ENCODE results near the gene ADCY7. TPM values are rescaled to one million over a fixed set of nuclear protein-coding genes. Genes with fewer than 3 reads are reported as not detected.

The ADCY7 gene
- total RNA-seq, 1 donor from 2014 or later = 4.6 TPM

- H3K36me3 Mint-ChIP-seq (ENCODE audit: unreplicated experiment) = peaks cover 24% of the 10 kb centered on the region
- no peak overlapping the region for H3K4me3 Mint-ChIP-seq (ENCODE audit: unreplicated experiment)
Measured at GRCh38 chr16:50354629-50355456, 88.5 kb downstream of the ADCY7 start.

GRCh38 chr16:50359626-50360025, 93.3 kb downstream of the ADCY7 start:
- H3K4me1 Mint-ChIP-seq (ENCODE audit: unreplicated experiment) = peaks cover 2% of the 10 kb centered on the region
- no peak overlapping the region for H3K27ac Mint-ChIP-seq (ENCODE audit: unreplicated experiment)
- no peak for DNase-seq (ENCODE audit: extremely low spot score, unreplicated experiment)
- no peak overlapping the region for H3K4me3 Mint-ChIP-seq (ENCODE audit: unreplicated experiment)
- peaks cover 20% of the 10 kb centered on the region for H3K36me3 Mint-ChIP-seq (ENCODE audit: unreplicated experiment)
- H3K9me3 Mint-ChIP-seq (ENCODE audit: unreplicated experiment) = no peaks in the 10 kb centered on the region
- H3K27me3 Mint-ChIP-seq (ENCODE audit: unreplicated experiment) = no peaks in the 10 kb centered on the region
- no peak for TF ChIP-seq CTCF (IDR thresholded peaks at IDR 0.05)

More at GRCh38 chr16:50354629-50355456, 88.5 kb downstream of the ADCY7 start:
- peak; percentile 76 for TF ChIP-seq CTCF (IDR thresholded peaks at IDR 0.05)
- Mint-ChIP-seq H3K9me3 (ENCODE audit: unreplicated experiment) (no peaks in the 10 kb centered on the region), H3K4me1 (ENCODE audit: unreplicated experiment) (peaks cover 2% of the 10 kb centered on the region), H3K27me3 (ENCODE audit: unreplicated experiment) (no peaks in the 10 kb centered on the region), H3K27ac (ENCODE audit: unreplicated experiment) (no peak overlapping the region)
- no peak for DNase-seq (ENCODE audit: extremely low spot score, unreplicated experiment)

GRCh38 chr16:50360033-50360778, 93.9 kb downstream of the ADCY7 start:
- TF ChIP-seq CTCF (IDR thresholded peaks at IDR 0.05) = no peak
- Mint-ChIP-seq H3K4me3 (ENCODE audit: unreplicated experiment) (no peak overlapping the region), H3K4me1 (ENCODE audit: unreplicated experiment) (peaks cover 2% of the 10 kb centered on the region), H3K27me3 (ENCODE audit: unreplicated experiment) (no peaks in the 10 kb centered on the region), H3K36me3 (ENCODE audit: unreplicated experiment) (peaks cover 23% of the 10 kb centered on the region), H3K27ac (ENCODE audit: unreplicated experiment) (no peak overlapping the region), H3K9me3 (ENCODE audit: unreplicated experiment) (no peaks in the 10 kb centered on the region)
- DNase-seq (ENCODE audit: extremely low spot score, unreplicated experiment) = no peak

DNA sequence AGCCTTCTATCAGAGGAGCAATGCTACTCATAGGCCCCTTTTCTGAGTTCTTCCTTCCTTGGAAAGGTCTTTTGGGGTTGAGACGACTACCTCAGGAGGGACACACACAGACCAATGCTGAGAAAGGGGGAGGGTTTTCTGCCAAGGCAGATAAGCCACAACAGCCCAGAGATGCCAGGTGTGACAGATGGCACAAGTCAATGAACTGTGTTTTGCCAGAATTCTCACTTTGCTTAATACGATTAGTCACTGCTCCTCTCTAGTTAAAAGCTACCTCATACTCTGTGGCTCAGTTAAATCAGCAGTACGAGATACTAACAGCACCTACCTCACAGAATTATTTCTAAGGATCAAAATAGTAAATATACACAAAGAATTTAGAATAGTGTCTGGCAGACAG, 94.4 kb downstream of the ADCY7 start:
- peaks cover 23% of the 10 kb centered on the region for H3K36me3 Mint-ChIP-seq (ENCODE audit: unreplicated experiment)
- no peak overlapping the region for H3K4me3 Mint-ChIP-seq (ENCODE audit: unreplicated experiment)
- TF ChIP-seq CTCF (IDR thresholded peaks at IDR 0.05) = no peak
- no peaks in the 10 kb centered on the region for H3K9me3 Mint-ChIP-seq (ENCODE audit: unreplicated experiment)
- no peak for DNase-seq (ENCODE audit: extremely low spot score, unreplicated experiment)
- no peaks in the 10 kb centered on the region for H3K27me3 Mint-ChIP-seq (ENCODE audit: unreplicated experiment)
- H3K4me1 Mint-ChIP-seq (ENCODE audit: unreplicated experiment) = peaks cover 6% of the 10 kb centered on the region
- no peak overlapping the region for H3K27ac Mint-ChIP-seq (ENCODE audit: unreplicated experiment)

DNA sequence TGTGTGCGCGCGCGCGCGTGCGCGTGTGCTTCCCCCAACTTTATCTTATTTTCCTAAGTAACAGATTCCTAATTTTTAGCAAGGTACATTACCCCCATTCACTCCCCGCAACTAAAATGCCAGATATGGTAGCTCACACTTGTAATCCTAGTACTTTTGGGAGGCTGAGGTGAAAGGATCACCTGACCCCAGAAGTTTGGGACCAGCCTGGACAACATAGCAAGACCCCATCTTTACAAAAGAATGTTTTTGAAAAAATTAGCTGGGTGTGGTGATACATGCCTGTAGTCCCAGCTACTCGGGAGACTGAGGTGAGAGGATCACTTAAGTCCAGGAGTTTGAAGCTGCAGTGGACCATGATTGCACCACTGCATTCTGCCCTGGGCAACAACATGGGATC, 97.3 kb downstream of the ADCY7 start:
- peaks cover 30% of the 10 kb centered on the region for H3K36me3 Mint-ChIP-seq (ENCODE audit: unreplicated experiment)
- no peak overlapping the region for H3K27ac Mint-ChIP-seq (ENCODE audit: unreplicated experiment)
- no peak for DNase-seq (ENCODE audit: extremely low spot score, unreplicated experiment)
- TF ChIP-seq CTCF (IDR thresholded peaks at IDR 0.05) = no peak
- H3K4me1 Mint-ChIP-seq (ENCODE audit: unreplicated experiment) = peaks cover 25% of the 10 kb centered on the region
- no peaks in the 10 kb centered on the region for H3K9me3 Mint-ChIP-seq (ENCODE audit: unreplicated experiment)
- no peak overlapping the region for H3K4me3 Mint-ChIP-seq (ENCODE audit: unreplicated experiment)
- H3K27me3 Mint-ChIP-seq (ENCODE audit: unreplicated experiment) = no peaks in the 10 kb centered on the region

All from osteocyte (in vitro differentiated cells).